HepG2 (cell line): ENCODE measurements around the gene ACADS. TPM values are rescaled to one million over a fixed set of nuclear protein-coding genes. Genes with fewer than 3 reads are reported as not detected.

Experiments used
- E2F5 ChIP-seq: sonication (generic); formaldehyde crosslinking; conservative IDR thresholded peaks from 2 replicates; pipeline ENCODE4 v1.4.0; 2020; ENCODE audit warnings: missing genetic modification reagents
- HNF1A ChIP-seq, 2 experiments: sonication (generic) in 1 of 2; formaldehyde crosslinking in 1 of 2; IDR thresholded peaks; 2 replicates each; pipeline versions ENCODE4 v1.4.0 to v1.6.1; 2016 to 2020; ENCODE audit warnings: borderline replicate concordance in 1 of 2, low read depth in 1 of 2, mild to moderate bottlenecking in 1 of 2, missing genetic modification reagents in 1 of 2
- MAX ChIP-seq: IDR thresholded peaks from 2 replicates; pipeline ENCODE4 v1.6.1; 2012; ENCODE audit warnings: inconsistent platforms
- NCOR1 ChIP-seq: fragments of 200-600 bp; sonication (generic); IDR thresholded peaks from 2 replicates; pipeline ENCODE4 v1.7.0; 2017; ENCODE audit warnings: antibody characterized with exemption, low read length, borderline replicate concordance
- SALL1 ChIP-seq: sonication (generic); formaldehyde crosslinking; IDR thresholded peaks from 2 replicates; pipeline ENCODE4 v1.8.0; 2022; ENCODE audit warnings: mild to moderate bottlenecking, missing genetic modification reagents
- TCF12 ChIP-seq, 2 experiments: fragments of 450-650 bp in 1 of 2; sonication (generic) in 1 of 2; formaldehyde crosslinking in 1 of 2; IDR thresholded peaks; 2 replicates each; pipeline versions ENCODE4 v1.6.1 to v1.8.0; 2017 to 2022; ENCODE audit warnings: antibody characterized with exemption in 1 of 2, mild to moderate bottlenecking in 1 of 2, missing genetic modification reagents in 1 of 2, moderate library complexity in 1 of 2
- ZBTB1 ChIP-seq: sonication (generic); formaldehyde crosslinking; IDR thresholded peaks from 2 replicates; pipeline ENCODE4 v1.4.0; 2020; ENCODE audit warnings: missing genetic modification reagents, borderline replicate concordance
- ZGPAT ChIP-seq: IDR thresholded peaks from 2 replicates; pipeline ENCODE4 v1.6.1; 2016; ENCODE audit warnings: mild to moderate bottlenecking
- ZNF18 ChIP-seq: sonication (generic); formaldehyde crosslinking; IDR thresholded peaks from 2 replicates; pipeline ENCODE4 v1.8.0; 2022; ENCODE audit warnings: mild to moderate bottlenecking, missing genetic modification reagents; ENCODE audit not compliant: insufficient replicate concordance
- ZNF224 ChIP-seq: sonication (generic); formaldehyde crosslinking; IDR thresholded peaks from 2 replicates; pipeline ENCODE4 v1.5.0; 2020; ENCODE audit warnings: mild to moderate bottlenecking, missing genetic modification reagents
- ZNF432 ChIP-seq: sonication (generic); formaldehyde crosslinking; IDR thresholded peaks from 2 replicates; pipeline ENCODE4 v1.5.0; 2020; ENCODE audit warnings: missing genetic modification reagents, mild to moderate bottlenecking, borderline replicate concordance
- ZSCAN29 ChIP-seq: sonication (generic); formaldehyde crosslinking; conservative IDR thresholded peaks from 2 replicates; pipeline ENCODE4 v1.4.0; 2020; ENCODE audit warnings: mild to moderate bottlenecking, missing genetic modification reagents
- polyA plus RNA-seq, 8 experiments: library from polyadenylated mRNA; depleted of rRNA in 3 of 8; stranded (reverse) in 7 of 8; unstranded in 1 of 8; fragments of >200 nt; fragmentation: Illumina TruSeq in 4 of 8; extraction: Trizol in 4 of 8; gene quantifications; 2 replicates each; pipeline versions ENCODE4 v1.2.1 to v1.2.3, GENCODE V29; 2011 to 2016; ENCODE audit warnings: low read depth in 4 of 8, missing spikeins in 1 of 8, mixed read lengths in 1 of 8; ENCODE audit not compliant: insufficient read depth in 1 of 8
- total RNA-seq, 5 experiments: library from RNA; depleted of rRNA; stranded (reverse); fragments of >200 nt; fragmentation: Illumina TruSeq; extraction: Trizol; gene quantifications; 2 replicates each; pipeline ENCODE4 v1.2.3, GENCODE V29; 2016; ENCODE audit warnings: low read depth in 1 of 5

The ACADS gene
- total and polyA plus RNA-seq, 2 of the 13 experiments (the other 11 are each of a cell fraction or from before 2014, with no cell fraction given): 17.4 to 27.7 TPM

- TF ChIP-seq ZGPAT (CRISPR knock-in tag) (0 out of 2 replicates have a peak, but pooled peaks have one; percentile 12), NCOR1 (no peak), ZNF224 (CRISPR knock-in tag) (0 out of 2 replicates have a peak, but pooled peaks have one; percentile 31), ZBTB1 (CRISPR knock-in tag) (no peak), MAX (0 out of 2 replicates have a peak, but pooled peaks have one; percentile 29), ZNF432 (no peak), SALL1 (CRISPR knock-in tag) (0 out of 2 replicates have a peak, but pooled peaks have one; percentile 17), E2F5 (CRISPR knock-in tag) (no peak), HNF1A (IDR thresholded peaks at IDR 0.05; ENCODE audit: low read depth) (no peak), HNF1A (CRISPR knock-in tag; IDR thresholded peaks at IDR 0.05; ENCODE audit: borderline replicate concordance) (no peak), ZSCAN29 (0 out of 2 replicates have a peak, but pooled peaks have one; percentile 65), TCF12 (IDR thresholded peaks at IDR 0.05) (no peak), TCF12 (CRISPR knock-in tag; IDR thresholded peaks at IDR 0.05) (no peak), ZNF18 (CRISPR knock-in tag) (peak; percentile 15)
These were observed 37.9 kb upstream of the ACADS start (continued) for GRCh38 chr12:120687578-120688289.
